IMR-90 (cell line): ENCODE results near the gene METTL24. TPM values are rescaled to one million over a fixed set of nuclear protein-coding genes. Genes with fewer than 3 reads are reported as not detected.

Source experiments
- ATAC-seq: fragments of 200-7000 bp; cut with Tn5 transposase; 2 replicates; pipeline ENCODE4 v1.9.1; 2020; ENCODE audit warnings: low read depth, mild to moderate bottlenecking, moderate library complexity
- BruUV-seq: library from RNA; stranded (reverse); fragments of 400-500 nt; replicated peaks from 2 replicates; lab custom pipeline; 2021; lab: Mats Ljungman, UMichigan
- CTCF ChIA-PET: fragments of 300-600 bp; formaldehyde crosslinking; extraction: SDS; loops from one replicate; lab custom pipeline; 2021; ENCODE audit warnings: antibody characterized with exemption; lab: Yijun Ruan, JAX
- POLR2A ChIA-PET: fragments of 300-600 bp; sonication (Branson Sonifier 250); formaldehyde crosslinking; loops from one replicate; lab custom pipeline; 2022; ENCODE audit warnings: antibody characterized with exemption; ENCODE audit not compliant: unreplicated experiment; lab: Charles Lee
- DNase-seq: peaks from one replicate; pipeline ENCODE4 v3.0.0; 2013
- H2AFZ ChIP-seq: replicated peaks from 2 replicates; pipeline ENCODE3; 2013; ENCODE audit warnings: low read length, mild to moderate bottlenecking; ENCODE audit not compliant: poor library complexity
- H2AK5ac ChIP-seq: 2 replicates; pipeline ENCODE4 v1.6.1; 2013; ENCODE audit warnings: low read depth, low read length, inconsistent platforms
- H2AK9ac ChIP-seq: replicated peaks from 2 replicates; pipeline ENCODE3; 2013; ENCODE audit warnings: mild to moderate bottlenecking, low read depth, low read length, moderate library complexity; ENCODE audit not compliant: poor library complexity
- H2BK120ac ChIP-seq: 2 replicates; pipeline ENCODE4 v1.6.1; 2013; ENCODE audit warnings: low read depth, low read length, inconsistent platforms
- H2BK15ac ChIP-seq: 3 replicates; pipeline ENCODE4 v1.6.1; 2013; ENCODE audit warnings: low read depth, low read length, inconsistent platforms
- H2BK20ac ChIP-seq: 2 replicates; pipeline ENCODE4 v1.6.1; 2013; ENCODE audit warnings: low read depth, mild to moderate bottlenecking, inconsistent platforms, low read length, moderate library complexity
- H2BK5ac ChIP-seq: 2 replicates; pipeline ENCODE4 v1.6.1; 2013; ENCODE audit warnings: mild to moderate bottlenecking, low read depth, low read length, inconsistent platforms; ENCODE audit not compliant: poor library complexity, severe bottlenecking
- H3K14ac ChIP-seq: replicated peaks from 2 replicates; pipeline ENCODE4 v1.6.1; 2013; ENCODE audit warnings: low read depth, low read length, inconsistent platforms
- H3K18ac ChIP-seq: 2 replicates; pipeline ENCODE4 v1.6.1; 2013; ENCODE audit warnings: low read depth, low read length, control low read depth
- H3K23ac ChIP-seq: 2 replicates; pipeline ENCODE4 v1.6.1; 2013; ENCODE audit warnings: low read depth, low read length, inconsistent platforms
- H3K27ac ChIP-seq: 2 replicates; pipeline ENCODE4 v1.5.1; 2013; ENCODE audit warnings: mild to moderate bottlenecking, control low read depth, low read length; ENCODE audit not compliant: insufficient read depth
- H3K27me3 ChIP-seq: 2 replicates; pipeline ENCODE4 v1.6.1; 2013; ENCODE audit warnings: low read length; ENCODE audit not compliant: control insufficient read depth, insufficient read depth
- H3K36me3 ChIP-seq: 2 replicates; pipeline ENCODE4 v1.6.1; 2013; ENCODE audit warnings: low read length, mixed read lengths; ENCODE audit not compliant: control insufficient read depth, insufficient read depth
- H3K4ac ChIP-seq: 2 replicates; pipeline ENCODE4 v1.6.1; 2013; ENCODE audit warnings: low read depth, low read length, inconsistent platforms
- H3K4me1 ChIP-seq: 2 replicates; pipeline ENCODE4 v1.6.1; 2013; ENCODE audit warnings: low read length, mixed read lengths; ENCODE audit not compliant: control insufficient read depth, insufficient read depth
- H3K4me2 ChIP-seq: 2 replicates; pipeline ENCODE4 v1.6.1; 2013; ENCODE audit warnings: low read depth, mild to moderate bottlenecking, control low read depth, low read length, moderate library complexity
- H3K4me3 ChIP-seq: 2 replicates; pipeline ENCODE4 v1.5.1; 2013; ENCODE audit warnings: low read depth, mild to moderate bottlenecking, control low read depth, low read length, moderate library complexity; ENCODE audit not compliant: insufficient read depth
- H3K56ac ChIP-seq: 2 replicates; pipeline ENCODE4 v1.6.1; 2013; ENCODE audit warnings: low read length, inconsistent platforms; ENCODE audit not compliant: insufficient read depth; ENCODE audit errors: extremely low read depth
- H3K79me1 ChIP-seq, 2 experiments: 2 replicates each; pipeline ENCODE4 v1.6.1; 2013; ENCODE audit warnings: low read length in 2 of 2, inconsistent platforms in 1 of 2, low read depth in 1 of 2
- H3K9ac ChIP-seq: 2 replicates; pipeline ENCODE4 v1.6.1; 2013; ENCODE audit warnings: low read depth, low read length, control low read depth
- H3K9me1 ChIP-seq: 2 replicates; pipeline ENCODE4 v1.6.1; 2013; ENCODE audit warnings: low read length, inconsistent platforms; ENCODE audit not compliant: insufficient read depth
- H3K9me3 ChIP-seq: 2 replicates; pipeline ENCODE4 v1.6.1; 2013; ENCODE audit warnings: low read length; ENCODE audit not compliant: control insufficient read depth, insufficient read depth
- H4K20me1 ChIP-seq: 2 replicates; pipeline ENCODE4 v1.6.1; 2013; ENCODE audit warnings: low read length, inconsistent platforms; ENCODE audit not compliant: insufficient read depth
- H4K5ac ChIP-seq: 2 replicates; pipeline ENCODE4 v1.6.1; 2013; ENCODE audit warnings: mild to moderate bottlenecking, low read depth, low read length, control low read depth
- H4K8ac ChIP-seq, 2 experiments: 2 replicates each; pipeline ENCODE4 v1.6.1; 2013; ENCODE audit warnings: low read depth in 2 of 2, low read length in 2 of 2, control low read depth in 1 of 2, inconsistent platforms in 1 of 2
- H4K91ac ChIP-seq: 2 replicates; pipeline ENCODE4 v1.6.1; 2013; ENCODE audit warnings: low read depth, low read length, inconsistent platforms; ENCODE audit not compliant: insufficient read depth
- BHLHE40 ChIP-seq: fragments of 150-350 bp; IDR thresholded peaks from 2 replicates; pipeline ENCODE4 v1.6.1; 2016; ENCODE audit warnings: mild to moderate bottlenecking, low read depth, low read length
- CEBPB ChIP-seq: IDR thresholded peaks from 2 replicates; pipeline ENCODE4 v1.6.1; 2012; ENCODE audit warnings: low read depth, low read length, improper control_type of control experiment
- ELK1 ChIP-seq: fragments of 150-350 bp; IDR thresholded peaks from 2 replicates; pipeline ENCODE4 v1.6.1; 2016; ENCODE audit warnings: low read depth, mild to moderate bottlenecking, low read length, moderate library complexity, borderline replicate concordance
- FOS ChIP-seq: fragments of 150-350 bp; IDR thresholded peaks from 2 replicates; pipeline ENCODE4 v1.6.1; 2016; ENCODE audit warnings: low read depth, low read length
- MAFK ChIP-seq: IDR thresholded peaks from 2 replicates; pipeline ENCODE4 v1.6.1; 2012; ENCODE audit warnings: low read depth, low read length, improper control_type of control experiment
- MAZ ChIP-seq: IDR thresholded peaks from 2 replicates; pipeline ENCODE4 v1.6.1; 2012; ENCODE audit warnings: low read depth, mild to moderate bottlenecking, low read length, improper control_type of control experiment, moderate library complexity, borderline replicate concordance
- MXI1 ChIP-seq: IDR thresholded peaks from 2 replicates; pipeline ENCODE4 v1.6.1; 2012; ENCODE audit warnings: low read depth, mild to moderate bottlenecking, low read length, moderate library complexity, borderline replicate concordance
- POLR2A ChIP-seq: IDR thresholded peaks from 2 replicates; pipeline ENCODE4 v1.6.1; 2012; ENCODE audit warnings: mild to moderate bottlenecking, low read depth, low read length
- RCOR1 ChIP-seq: IDR thresholded peaks from 2 replicates; pipeline ENCODE4 v1.6.1; 2012; ENCODE audit warnings: mild to moderate bottlenecking, low read length, improper control_type of control experiment; ENCODE audit not compliant: insufficient replicate concordance
- RFX5 ChIP-seq: IDR thresholded peaks from 2 replicates; pipeline ENCODE4 v1.8.0; 2012; ENCODE audit warnings: low read depth, mild to moderate bottlenecking, low read length, moderate library complexity
- SMC3 ChIP-seq: fragments of 150-350 bp; IDR thresholded peaks from 2 replicates; pipeline ENCODE4 v1.6.1; 2016; ENCODE audit warnings: low read depth, mild to moderate bottlenecking, antibody characterized with exemption, low read length, moderate library complexity
- WGBS, 2 experiments: methylation state at CpG; one replicate each; pipeline versions ENCODE4 v1.1.5 to v1.1.7; 2013; ENCODE audit warnings: missing lambda C conversion rate in 2 of 2; ENCODE audit not compliant: insufficient read length in 1 of 2; ENCODE audit errors: extremely low coverage in 2 of 2; 5-methylcytosine and 5-hydroxymethylcytosine counted together
- dilution Hi-C: fragments of 300-500 bp; cut with HindIII; formaldehyde crosslinking; loops from one replicate; pipeline ENCODE4 v1.14.3; 2018; ENCODE audit warnings: low sequenced_read_pairs; ENCODE audit not compliant: unreplicated experiment
- in situ Hi-C: fragments of 300-500 bp; cut with MboI; formaldehyde crosslinking; loops from 3 replicates; pipeline ENCODE4 v1.14.3; 2019; ENCODE audit warnings: low sequenced_read_pairs, inconsistent platforms, mixed read lengths
- intact Hi-C: fragments of 100-400 bp; cut with micrococcal nuclease; formaldehyde crosslinking; loops from 2 replicates; pipeline ENCODE4 v1.10.0; 2022
- polyA plus RNA-seq, 3 experiments: library from polyadenylated mRNA; depleted of rRNA; stranded (reverse); fragments of >200 nt; gene quantifications; 2 replicates each; pipeline ENCODE4 v1.2.3, GENCODE V29; 2012; ENCODE audit warnings: low replicate concordance in 1 of 3
- total RNA-seq: library from RNA; depleted of rRNA; stranded (reverse); fragments of >200 nt; gene quantifications from 2 replicates; pipeline ENCODE4 v1.2.3, GENCODE V29; 2012
- TF ChIP-seq, protein P1 (sequence below): conservative IDR thresholded peaks from 2 replicates; pipeline ENCODE4 v1.5.1; 2012; ENCODE audit warnings: mild to moderate bottlenecking, low read depth, low read length, improper control_type of control experiment

METTL24 gene
- total and polyA plus RNA-seq, 2 of the 4 experiments (the other 2 are of a cell fraction), result not detected

DNA sequence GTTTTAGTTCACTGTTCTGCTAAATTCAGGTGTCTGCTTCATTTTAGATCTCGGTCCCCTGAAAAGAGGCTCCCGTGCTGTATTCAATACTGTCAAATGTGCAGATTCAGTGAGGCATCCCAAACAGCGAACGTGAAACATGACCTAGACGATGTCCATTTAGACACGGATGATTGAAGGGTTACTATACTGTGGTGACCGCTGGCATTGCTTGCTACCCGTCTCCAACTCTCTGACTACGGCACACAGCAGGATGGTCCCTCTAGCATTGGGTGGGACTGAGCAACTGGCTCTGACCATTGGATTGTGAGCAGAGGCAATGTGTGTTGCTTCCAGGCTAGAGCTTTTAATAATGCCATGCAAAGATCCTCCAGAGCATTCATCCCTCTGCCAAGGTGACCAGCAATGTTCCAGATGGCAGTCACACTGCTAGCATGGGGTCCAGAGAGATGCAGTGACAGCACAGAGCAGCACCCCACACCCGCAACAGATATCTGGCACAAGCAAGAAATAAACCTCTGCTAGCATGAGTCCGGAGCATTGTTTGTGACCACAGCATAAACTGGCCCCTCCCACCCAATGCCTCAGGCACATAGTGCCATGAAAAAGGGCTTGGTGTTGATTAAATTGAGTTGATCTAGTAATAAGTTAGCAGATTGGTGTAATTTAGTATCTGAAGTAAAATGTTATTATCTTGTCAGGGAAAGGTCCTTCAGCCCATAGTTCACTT is 9.0 kb downstream of the METTL24 start:
- Histone ChIP-seq H2AK5ac (no peak overlapping the region), H3K36me3 (no peaks in the 10 kb centered on the region), H3K14ac (no peak overlapping the region), H3K79me1 (no peaks in the 10 kb centered on the region), H3K18ac (no peak overlapping the region), H3K4me1 (no peaks in the 10 kb centered on the region), H2BK5ac (no peak overlapping the region), H3K9me3 (no peaks in the 10 kb centered on the region), H3K4me3 (no peak overlapping the region), H2AFZ (no peak overlapping the region), H2BK120ac (no peak overlapping the region), H4K8ac (no peak overlapping the region), H4K91ac (no peak overlapping the region), H2AK9ac (no peak overlapping the region), H2BK20ac (no peak overlapping the region), H3K56ac (no peak overlapping the region), H3K9ac (no peak overlapping the region), H2BK15ac (no peak overlapping the region), H3K27me3 (peaks cover 4% of the 10 kb centered on the region), H3K27ac (no peak overlapping the region), H4K5ac (no peak overlapping the region), H3K23ac (no peak overlapping the region), H3K4me2 (no peak overlapping the region), H3K4ac (no peak overlapping the region), H4K20me1 (no peaks in the 10 kb centered on the region), H3K9me1 (no peaks in the 10 kb centered on the region)
- CTCF ChIA-PET, result interaction anchor here (0.6 to 1.1 kb wide), 2 partner anchors 12 to 508 kb away, joined by 3 read pairs; no protein-coding TSS in a partner anchor
- dilution Hi-C loops, result no loop called here
- 74% methylated on average over 6 of the region's 11 CpGs; no CpG with 5 or more reads in 1 of the 2 experiments for WGBS, 2 experiments
- BruUV-seq, result no TSS peak
- in situ Hi-C loops, result no loop called here
- TF ChIP-seq MXI1, result no peak
- TF ChIP-seq FOS, result no peak
- no peak for TF ChIP-seq CEBPB
- TF ChIP-seq POLR2A, result no peak
- no peak for TF ChIP-seq RFX5
- TF ChIP-seq MAFK, result no peak
- no peak for TF ChIP-seq MAZ
- TF ChIP-seq, protein P1, sequence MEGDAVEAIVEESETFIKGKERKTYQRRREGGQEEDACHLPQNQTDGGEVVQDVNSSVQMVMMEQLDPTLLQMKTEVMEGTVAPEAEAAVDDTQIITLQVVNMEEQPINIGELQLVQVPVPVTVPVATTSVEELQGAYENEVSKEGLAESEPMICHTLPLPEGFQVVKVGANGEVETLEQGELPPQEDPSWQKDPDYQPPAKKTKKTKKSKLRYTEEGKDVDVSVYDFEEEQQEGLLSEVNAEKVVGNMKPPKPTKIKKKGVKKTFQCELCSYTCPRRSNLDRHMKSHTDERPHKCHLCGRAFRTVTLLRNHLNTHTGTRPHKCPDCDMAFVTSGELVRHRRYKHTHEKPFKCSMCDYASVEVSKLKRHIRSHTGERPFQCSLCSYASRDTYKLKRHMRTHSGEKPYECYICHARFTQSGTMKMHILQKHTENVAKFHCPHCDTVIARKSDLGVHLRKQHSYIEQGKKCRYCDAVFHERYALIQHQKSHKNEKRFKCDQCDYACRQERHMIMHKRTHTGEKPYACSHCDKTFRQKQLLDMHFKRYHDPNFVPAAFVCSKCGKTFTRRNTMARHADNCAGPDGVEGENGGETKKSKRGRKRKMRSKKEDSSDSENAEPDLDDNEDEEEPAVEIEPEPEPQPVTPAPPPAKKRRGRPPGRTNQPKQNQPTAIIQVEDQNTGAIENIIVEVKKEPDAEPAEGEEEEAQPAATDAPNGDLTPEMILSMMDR, result no peak
- TF ChIP-seq RCOR1, result no peak
- no peak for TF ChIP-seq SMC3
- TF ChIP-seq ELK1, result no peak
- no peak for TF ChIP-seq BHLHE40
- POLR2A ChIA-PET, result interaction anchor here (0.6 kb wide), 1 partner anchor 17 kb away, joined by 3 read pairs; no protein-coding TSS in a partner anchor
- intact Hi-C loops, result no loop called here
- DNase-seq (no peak), ATAC-seq (no peak)
